Adrenal gland (tissue), 5 donors: Measurements from ENCODE around the gene DLK2.

Experiments
- CTCF ChIP-seq, 6 experiments: fragments of 450-650 bp in 4 of 6; fragments of 200-600 bp in 2 of 6; sonication (generic) in 1 of 6; IDR thresholded peaks; 1 replicate in 5 of 6; 2 replicates in 1 of 6; pipeline versions ENCODE4 v1.5.1 to v1.8.0; 2016 to 2021; ENCODE audit warnings: antibody characterized with exemption in 6 of 6, mild to moderate bottlenecking in 2 of 6, moderate library complexity in 1 of 6
- POLR2A ChIP-seq, 2 donors: fragments of 450-650 bp; IDR thresholded peaks; one replicate each; pipeline ENCODE4 v1.6.1; 2017; ENCODE audit warnings: antibody characterized with exemption in 2 of 2, mild to moderate bottlenecking in 2 of 2, moderate library complexity in 1 of 2
- donor health status: DM: no; HTN: no; CAD: no.

GRCh38 chr6:43420012-43420709, 35.2 kb downstream of the DLK2 start:
- TF ChIP-seq CTCF (IDR thresholded peaks at IDR 0.05), result no peak
- no peak for TF ChIP-seq POLR2A (IDR thresholded peaks at IDR 0.05)
